Measurements from ENCODE around the gene TIAM2.

TIAM2 gene

DNA sequence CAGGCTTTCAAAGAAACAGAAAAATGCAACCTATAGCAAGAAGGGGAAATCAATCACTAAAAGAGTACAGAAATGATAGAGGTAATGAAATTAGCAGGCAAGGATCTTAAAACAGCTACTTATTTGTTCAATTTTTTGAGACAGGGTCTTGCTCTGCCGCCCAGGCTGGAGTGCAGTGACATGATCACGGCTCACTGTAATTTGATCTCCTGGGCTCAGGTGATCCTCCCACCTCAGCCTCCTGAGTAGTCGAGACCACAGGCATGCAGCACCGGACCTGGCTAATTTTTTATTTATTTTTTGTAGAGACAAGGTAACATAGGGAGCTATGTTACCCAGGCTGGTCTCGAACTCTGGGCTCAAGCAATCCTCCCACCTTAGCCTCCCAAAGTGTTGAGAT lies 297.6 kb downstream of the TIAM2 start:
- DNase-seq (ENCODE audit: low read depth), result no peak

DNA sequence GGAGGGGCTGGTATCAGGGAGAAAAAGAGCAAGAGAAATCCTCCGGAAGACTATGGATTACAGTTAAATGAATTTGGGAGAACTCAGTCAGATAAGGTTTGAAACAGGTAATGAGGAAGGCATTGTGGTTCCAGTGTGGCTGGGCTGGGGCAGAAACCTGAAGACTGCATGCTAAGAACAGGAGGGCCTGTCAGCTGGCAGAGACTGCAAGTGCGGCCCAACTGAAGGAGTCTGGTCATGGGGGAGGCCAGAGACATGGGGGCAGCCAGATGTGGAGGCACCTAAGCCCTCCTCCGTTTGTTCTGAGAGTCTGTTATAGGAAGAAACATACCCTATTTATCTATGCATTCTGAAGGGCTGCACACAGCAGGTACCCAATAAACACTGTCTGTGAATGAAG lies 302.6 kb downstream of the TIAM2 start:
- DNase-seq (ENCODE audit: low read depth), result no peak

DNA sequence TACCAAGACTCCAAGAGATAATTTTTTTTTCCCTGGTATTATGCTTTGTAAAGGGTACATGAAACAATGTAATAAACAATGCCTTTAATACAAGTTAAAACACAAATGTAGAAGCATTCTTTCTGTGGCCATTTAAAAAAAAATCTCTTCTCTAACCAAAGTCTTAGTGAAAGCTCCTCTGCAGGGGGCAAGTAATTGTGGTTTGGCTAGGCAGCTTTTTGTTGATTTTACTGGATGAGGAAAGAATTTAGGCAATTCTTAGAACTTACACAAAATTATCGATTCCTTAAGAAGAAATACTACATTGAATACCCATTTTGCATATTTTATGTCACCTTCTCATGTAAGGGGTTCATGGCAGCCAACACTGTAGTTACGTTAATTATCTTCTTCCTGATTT lies 306.8 kb downstream of the TIAM2 start:
- DNase-seq (ENCODE audit: low read depth), result no peak

DNA sequence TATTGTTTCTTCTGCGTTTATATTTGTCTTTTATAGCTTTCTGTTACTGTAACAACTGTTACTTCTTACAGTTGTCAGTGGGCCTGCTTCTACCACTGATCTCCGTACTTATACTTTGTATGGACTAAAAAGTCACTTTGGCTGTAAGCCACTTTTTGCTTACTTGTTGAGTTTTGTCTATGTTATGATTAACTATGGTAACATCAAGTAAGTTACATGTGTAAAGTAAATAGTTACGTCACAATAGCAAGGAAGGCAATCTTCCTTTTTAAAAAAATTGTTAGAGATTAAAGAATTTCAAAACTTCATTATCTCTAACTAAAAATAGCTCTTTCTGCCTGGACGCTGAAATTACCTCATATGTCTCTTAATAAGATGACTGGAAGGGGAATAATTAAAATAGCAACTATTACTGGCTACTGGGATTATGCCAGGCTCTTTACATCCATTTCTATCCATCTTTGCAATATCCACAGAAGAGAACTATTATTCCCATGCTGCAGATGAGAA lies 308.3 kb downstream of the TIAM2 start:
- DNase-seq (ENCODE audit: low read depth), result no peak

DNA sequence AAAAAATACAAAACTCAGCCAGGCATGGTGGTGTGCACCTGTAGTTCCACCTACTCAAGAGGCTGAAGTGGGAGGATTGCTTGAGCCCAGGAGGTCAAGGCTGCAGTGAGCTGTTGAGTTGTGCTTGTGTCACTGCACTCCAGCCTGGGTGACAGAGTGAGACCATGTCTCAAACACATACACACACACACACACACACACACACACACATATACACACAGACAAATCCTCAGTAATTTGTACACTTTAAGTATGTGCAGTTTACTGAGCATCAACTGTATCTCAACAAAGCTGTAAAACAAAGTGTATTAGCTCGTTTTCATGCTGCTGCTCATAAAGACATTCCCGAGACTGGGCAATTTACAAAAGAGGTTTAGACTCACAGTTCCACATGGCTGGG lies 311.8 kb downstream of the TIAM2 start:
- DNase-seq (ENCODE audit: low read depth), result no peak

All from activated T-cell treated with anti-CD3 and anti-CD28 coated beads for 24 hours (primary cell).